HepG2 (cell line): ENCODE measurements around the gene SCN7A.

ENCODE experiments used
- JUND ChIP-seq: sonication (generic); formaldehyde crosslinking; IDR thresholded peaks from 2 replicates; pipeline ENCODE4 v1.8.0; 2022; ENCODE audit warnings: mild to moderate bottlenecking, missing genetic modification reagents
- POLR2A ChIP-seq, 2 experiments: IDR thresholded peaks; 2 replicates each; pipeline ENCODE4 v1.6.1; 2011; ENCODE audit warnings: low read depth in 2 of 2, low read length in 2 of 2, mild to moderate bottlenecking in 1 of 2, moderate library complexity in 1 of 2; ENCODE audit not compliant: insufficient read depth in 1 of 2

DNA sequence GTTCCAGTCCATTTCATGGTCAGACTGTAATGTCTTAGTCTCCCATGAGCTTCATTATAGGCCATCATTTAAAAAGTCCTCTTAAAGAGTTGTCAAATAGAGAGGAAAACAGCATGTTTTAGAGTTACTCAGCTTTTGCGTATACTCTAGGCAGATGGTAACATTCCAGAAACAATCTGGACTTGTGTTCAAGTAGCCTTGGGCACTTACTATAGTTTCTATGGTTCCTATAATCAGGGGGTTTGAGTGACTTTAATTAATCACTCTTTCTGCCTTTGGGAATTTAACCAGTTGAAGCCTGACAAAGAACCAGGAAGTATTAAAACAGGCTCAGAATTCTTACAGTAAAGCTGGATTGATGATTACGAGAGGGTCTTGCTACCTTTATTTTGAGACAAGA is 42.1 kb upstream of the SCN7A start:
- TF ChIP-seq JUND (CRISPR knock-in tag) = no peak
- TF ChIP-seq POLR2A (IDR thresholded peaks at IDR 0.05; ENCODE audit: insufficient read depth in 1 of 2, low read depth in 2 of 2, low read length in 2 of 2) = no peak
